Renal pelvis (tissue), 4 donors: ENCODE data around the gene MTCH1. TPM values are rescaled to one million over a fixed set of nuclear protein-coding genes. Genes with fewer than 3 reads are reported as not detected.

Experiments used
- DNase-seq: peaks from one replicate; pipeline ENCODE4 v3.0.0-alpha.2; 2013
- polyA plus RNA-seq, 3 donors: library from polyadenylated mRNA; unstranded; fragments of 120-200 nt; gene quantifications; one replicate each; pipeline ENCODE4 v1.2.1, GENCODE V29; 2013; ENCODE audit not compliant: insufficient read length in 3 of 3

MTCH1 gene
- polyA plus RNA-seq, 3 donors = 156 to 182 (median 173) TPM

GRCh38 chr6:36933102-36933501, 52.9 kb downstream of the MTCH1 start:
- no peak for DNase-seq

DNA sequence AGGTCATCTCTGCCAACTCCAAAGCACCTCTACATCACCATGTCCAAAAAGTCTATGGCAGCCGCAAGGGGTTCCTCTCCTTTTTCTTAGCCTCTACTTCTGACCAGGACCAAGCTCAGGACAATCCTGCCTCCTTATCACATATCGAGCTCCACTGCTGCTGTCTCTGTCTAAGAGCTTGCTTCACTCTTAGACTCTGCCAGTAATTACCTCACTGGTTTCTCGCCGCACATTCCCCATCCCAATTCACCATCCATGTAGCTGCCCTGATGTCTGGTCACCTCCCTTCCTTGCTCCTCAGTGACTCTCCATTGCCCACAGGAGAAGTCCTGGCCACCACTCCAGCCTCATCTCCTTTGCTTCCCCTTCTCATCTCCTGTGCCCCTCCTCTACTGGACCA, 55.5 kb downstream of the MTCH1 start:
- DNase-seq = no peak

GRCh38 chr6:36929607-36930006, 56.4 kb downstream of the MTCH1 start:
- DNase-seq = peak; percentile 41

DNA sequence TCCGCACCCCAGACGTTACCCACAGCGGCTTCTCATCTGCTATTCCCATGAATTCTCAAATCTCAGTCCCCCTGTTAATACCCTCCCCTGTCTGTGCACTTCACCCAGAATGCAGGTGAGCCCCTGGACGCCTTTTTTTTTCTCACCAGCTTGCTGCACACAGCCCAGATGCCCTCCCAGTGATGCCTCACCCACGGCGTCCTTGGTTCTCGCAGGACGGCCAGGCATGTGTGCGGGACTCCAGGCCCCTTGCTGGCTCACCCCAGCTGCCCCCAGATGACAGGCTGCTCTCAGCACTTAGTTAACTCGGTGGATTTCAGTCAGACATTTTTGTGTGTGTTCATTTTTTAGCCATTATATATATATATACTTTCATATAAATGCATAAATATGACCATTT, 56.8 kb downstream of the MTCH1 start:
- DNase-seq = no peak

GRCh38 chr6:36928547-36928918, 57.5 kb downstream of the MTCH1 start:
- DNase-seq = no peak

- no peak for DNase-seq
These were observed 58.1 kb downstream of the MTCH1 start for GRCh38 chr6:36927691-36928546.

- DNase-seq = no peak
These were observed 59.1 kb downstream of the MTCH1 start for GRCh38 chr6:36926708-36927513.

GRCh38 chr6:36925809-36926208, 60.2 kb downstream of the MTCH1 start:
- DNase-seq = no peak

GRCh38 chr6:36924778-36925374, 61.1 kb downstream of the MTCH1 start:
- no peak for DNase-seq

GRCh38 chr6:36924131-36924530, 61.9 kb downstream of the MTCH1 start:
- DNase-seq = no peak

- DNase-seq = no peak
These were observed 65.5 kb downstream of the MTCH1 start for GRCh38 chr6:36920546-36920945.

GRCh38 chr6:36920049-36920448, 65.9 kb downstream of the MTCH1 start:
- DNase-seq = no peak

Other genes with a start within 250 kb of the MTCH1 start
- gene CPNE5, start 146.8 kb downstream of the MTCH1 start, polyA plus RNA-seq = 10 to 100 TPM; 12.3 to 14.1 (median 12.6) TPM
- gene PPIL1, start 111.4 kb downstream of the MTCH1 start, polyA plus RNA-seq = 10 to 100 TPM; 45.4 to 57.5 (median 48.4) TPM
- gene C6orf89, start 100.2 kb downstream of the MTCH1 start, polyA plus RNA-seq = 10 to 100 TPM; 39.8 to 49.7 (median 46.4) TPM
- 1 to 10 TPM in 2 of 3 donors, under 1 TPM in 1; 0.45 to 2.5 (median 2.1) TPM for gene PI16, start 31.5 kb downstream of the MTCH1 start, polyA plus RNA-seq
- 1 to 10 TPM; 2.1 to 2.8 (median 2.6) TPM for gene FGD2, start 19.5 kb upstream of the MTCH1 start, polyA plus RNA-seq
- 10 to 100 TPM; 22.2 to 24.0 (median 23.7) TPM for gene PIM1, start 184.0 kb upstream of the MTCH1 start, polyA plus RNA-seq